ENCODE results near the gene QRFP.

The QRFP gene

GRCh38 chr9:130908878-130909355, 12.3 kb upstream of the QRFP start:
- Histone ChIP-seq H2BK15ac (ENCODE audit: low read depth, poor library complexity, severe bottlenecking) (no peak overlapping the region), H2BK120ac (ENCODE audit: low read depth, low read length) (no peak overlapping the region), H3K4me2 (ENCODE audit: low read length, poor library complexity, severe bottlenecking) (no peak overlapping the region), H2AK5ac (ENCODE audit: low read length, severe bottlenecking) (no peak overlapping the region), H3K36me3 (ENCODE audit: control insufficient read depth in 1 of 2, insufficient read depth in 2 of 2, low read depth in 1 of 2, low read length in 2 of 2) (peaks cover 0 to 5% of the 10 kb centered on the region in 2 experiments), H2BK12ac (ENCODE audit: low read length in 2 of 2) (no peak overlapping the region), H2AFZ (ENCODE audit: low read depth, low read length) (no peak overlapping the region), H3K79me1 (replicated peaks; ENCODE audit: low read length, poor library complexity, severe bottlenecking) (no peaks in the 10 kb centered on the region), H2BK5ac (ENCODE audit: low read depth, low read length, poor library complexity, severe bottlenecking) (no peak overlapping the region), H3K23ac (ENCODE audit: low read length in 2 of 2) (no peak overlapping the region), H3K27me3 (ENCODE audit: control insufficient read depth in 1 of 2, insufficient read depth in 1 of 2, low read length in 2 of 2) (peaks cover 3 to 27% of the 10 kb centered on the region in 2 experiments), H4K8ac (ENCODE audit: low read length) (no peak overlapping the region), H3K27ac (ENCODE audit: low read length, poor library complexity, severe bottlenecking) (no peak overlapping the region), H3K18ac (ENCODE audit: low read depth in 1 of 2, low read length in 2 of 2) (no peak overlapping the region), H4K91ac (ENCODE audit: low read length) (no peak overlapping the region), H3K9ac (ENCODE audit: low read length) (no peak overlapping the region), H3K9me3 (ENCODE audit: control insufficient read depth, low read length) (no peaks in the 10 kb centered on the region), H3K4me1 (ENCODE audit: control insufficient read depth, insufficient read depth, low read depth, low read length) (no peaks in the 10 kb centered on the region), H3K14ac (ENCODE audit: low read length in 2 of 2) (peak overlapping the region in 1 of 2 experiments; percentile 5), H3K4me3 (ENCODE audit: insufficient read depth in 1 of 2, low read depth in 1 of 2, low read length in 2 of 2) (no peak overlapping the region), H3K4ac (ENCODE audit: low read depth in 1 of 2, low read length in 2 of 2) (no peak overlapping the region)
- 76% methylated on average over 18 of the region's 19 CpGs for WGBS
- no peak for DNase-seq

GRCh38 chr9:130908146-130908877, 11.7 kb upstream of the QRFP start:
- H2AK5ac ChIP-seq (ENCODE audit: low read length, severe bottlenecking), result no peak overlapping the region
- H3K27me3 ChIP-seq (ENCODE audit: control insufficient read depth in 1 of 2, insufficient read depth in 1 of 2, low read length in 2 of 2), result peaks cover 5 to 30% of the 10 kb centered on the region in 2 experiments
- H3K18ac ChIP-seq (ENCODE audit: low read depth in 1 of 2, low read length in 2 of 2), result no peak overlapping the region
- 84% methylated on average over 17 of the region's 22 CpGs for WGBS
- H3K9ac ChIP-seq (ENCODE audit: low read length), result no peak overlapping the region
- no peak overlapping the region for H2AFZ ChIP-seq (ENCODE audit: low read depth, low read length)
- no peak overlapping the region for H3K27ac ChIP-seq (ENCODE audit: low read length, poor library complexity, severe bottlenecking)
- H3K4me2 ChIP-seq (ENCODE audit: low read length, poor library complexity, severe bottlenecking), result no peak overlapping the region
- H4K91ac ChIP-seq (ENCODE audit: low read length), result no peak overlapping the region
- H3K9me3 ChIP-seq (ENCODE audit: control insufficient read depth, low read length), result no peaks in the 10 kb centered on the region
- no peak overlapping the region for H2BK12ac ChIP-seq (ENCODE audit: low read length in 2 of 2)
- H3K23ac ChIP-seq (ENCODE audit: low read length in 2 of 2), result no peak overlapping the region
- H3K4me3 ChIP-seq (ENCODE audit: insufficient read depth in 1 of 2, low read depth in 1 of 2, low read length in 2 of 2), result no peak overlapping the region
- H2BK5ac ChIP-seq (ENCODE audit: low read depth, low read length, poor library complexity, severe bottlenecking), result no peak overlapping the region
- no peak overlapping the region for H2BK120ac ChIP-seq (ENCODE audit: low read depth, low read length)
- H3K79me1 ChIP-seq (replicated peaks; ENCODE audit: low read length, poor library complexity, severe bottlenecking), result no peaks in the 10 kb centered on the region
- H2BK15ac ChIP-seq (ENCODE audit: low read depth, poor library complexity, severe bottlenecking), result no peak overlapping the region
- H4K8ac ChIP-seq (ENCODE audit: low read length), result no peak overlapping the region
- H3K4ac ChIP-seq (ENCODE audit: low read depth in 1 of 2, low read length in 2 of 2), result no peak overlapping the region
- H3K4me1 ChIP-seq (ENCODE audit: control insufficient read depth, insufficient read depth, low read depth, low read length), result no peaks in the 10 kb centered on the region
- DNase-seq, result no peak
- H3K36me3 ChIP-seq (ENCODE audit: control insufficient read depth in 1 of 2, insufficient read depth in 2 of 2, low read depth in 1 of 2, low read length in 2 of 2), result peaks cover 0 to 10% of the 10 kb centered on the region in 2 experiments
- H3K14ac ChIP-seq (ENCODE audit: low read length in 2 of 2), result peak overlapping the region in 1 of 2 experiments; percentile 5

- H2AFZ ChIP-seq (ENCODE audit: low read depth, low read length), result no peak overlapping the region
- no peak for DNase-seq
- no peak overlapping the region for H3K4me3 ChIP-seq (ENCODE audit: insufficient read depth in 1 of 2, low read depth in 1 of 2, low read length in 2 of 2)
- no peak overlapping the region for H4K91ac ChIP-seq (ENCODE audit: low read length)
- H4K8ac ChIP-seq (ENCODE audit: low read length), result no peak overlapping the region
- no peak overlapping the region for H2BK5ac ChIP-seq (ENCODE audit: low read depth, low read length, poor library complexity, severe bottlenecking)
- H3K18ac ChIP-seq (ENCODE audit: low read depth in 1 of 2, low read length in 2 of 2), result no peak overlapping the region
- no peak overlapping the region for H3K4ac ChIP-seq (ENCODE audit: low read depth in 1 of 2, low read length in 2 of 2)
- no peak overlapping the region for H2BK12ac ChIP-seq (ENCODE audit: low read length in 2 of 2)
- no peaks in the 10 kb centered on the region for H3K9me3 ChIP-seq (ENCODE audit: control insufficient read depth, low read length)
- no peak overlapping the region for H3K9ac ChIP-seq (ENCODE audit: low read length)
- H2AK5ac ChIP-seq (ENCODE audit: low read length, severe bottlenecking), result no peak overlapping the region
- WGBS, result 78% methylated on average over 17 of the region's 21 CpGs
- no peak overlapping the region for H3K27ac ChIP-seq (ENCODE audit: low read length, poor library complexity, severe bottlenecking)
- H2BK15ac ChIP-seq (ENCODE audit: low read depth, poor library complexity, severe bottlenecking), result no peak overlapping the region
- no peak overlapping the region for H2BK120ac ChIP-seq (ENCODE audit: low read depth, low read length)
- H3K14ac ChIP-seq (ENCODE audit: low read length in 2 of 2), result no peak overlapping the region
- peaks cover 0 to 10% of the 10 kb centered on the region in 2 experiments for H3K36me3 ChIP-seq (ENCODE audit: control insufficient read depth in 1 of 2, insufficient read depth in 2 of 2, low read depth in 1 of 2, low read length in 2 of 2)
- peaks cover 3% of the 10 kb centered on the region for H3K4me1 ChIP-seq (ENCODE audit: control insufficient read depth, insufficient read depth, low read depth, low read length)
- H3K27me3 ChIP-seq (ENCODE audit: control insufficient read depth in 1 of 2, insufficient read depth in 1 of 2, low read length in 2 of 2), result peaks cover 5 to 44% of the 10 kb centered on the region in 2 experiments
- H3K79me1 ChIP-seq (replicated peaks; ENCODE audit: low read length, poor library complexity, severe bottlenecking), result no peaks in the 10 kb centered on the region
- no peak overlapping the region for H3K4me2 ChIP-seq (ENCODE audit: low read length, poor library complexity, severe bottlenecking)
- H3K23ac ChIP-seq (ENCODE audit: low read length in 2 of 2), result no peak overlapping the region
These were observed 10.3 kb upstream of the QRFP start for GRCh38 chr9:130906735-130907416.
